Caco-2 (cell line): ENCODE measurements around the gene CNTD1. TPM values are rescaled to one million over a fixed set of nuclear protein-coding genes. Genes with fewer than 3 reads are reported as not detected.

Experiments used
- BruUV-seq: library from RNA; stranded (reverse); fragments of 400-500 nt; replicated peaks from 2 replicates; lab custom pipeline; 2021; lab: Mats Ljungman, UMichigan
- CTCF ChIA-PET: fragments of 300-600 bp; sonication (Branson Sonifier 250); formaldehyde crosslinking; loops from one replicate; lab custom pipeline; 2022; ENCODE audit warnings: antibody characterized with exemption; lab: Charles Lee
- POLR2A ChIA-PET: fragments of 300-600 bp; sonication (Branson Sonifier 250); formaldehyde crosslinking; loops from one replicate; lab custom pipeline; 2022; ENCODE audit warnings: antibody characterized with exemption; lab: Charles Lee
- DNase-seq, 2 experiments: peaks; one replicate each; pipeline versions ENCODE4 v3.0.0 to v3.0.0-alpha.2; 2020 to 2022
- H3K27me3 ChIP-seq: replicated peaks from 2 replicates; pipeline ENCODE4 v1.6.0; 2011; ENCODE audit warnings: low read length; ENCODE audit not compliant: control insufficient read depth, insufficient read depth
- H3K36me3 ChIP-seq: 2 replicates; pipeline ENCODE4 v1.5.1; 2011; ENCODE audit warnings: low read length; ENCODE audit not compliant: control insufficient read depth, insufficient read depth
- H3K4me1 ChIP-seq: fragments of 250-450 bp; sonication (Bioruptor Pico); 2 replicates; pipeline ENCODE4 v1.5.1; 2020; ENCODE audit warnings: mild to moderate bottlenecking
- H3K4me3 ChIP-seq: 2 replicates; pipeline ENCODE4 v1.5.1; 2011; ENCODE audit warnings: low read depth, mild to moderate bottlenecking, control low read depth, low read length
- H3K9me3 ChIP-seq: fragments of 250-450 bp; sonication (Bioruptor Pico); 2 replicates; pipeline ENCODE4 v1.5.1; 2020; ENCODE audit warnings: mild to moderate bottlenecking, moderate library complexity
- H3K27ac Mint-ChIP-seq: one replicate; pipeline ENCODE4 v1.8.0; 2022; ENCODE audit warnings: mixed read lengths; ENCODE audit not compliant: unreplicated experiment
- H3K27me3 Mint-ChIP-seq: one replicate; pipeline ENCODE4 v1.8.0; 2022; ENCODE audit warnings: mixed read lengths; ENCODE audit not compliant: insufficient read depth, unreplicated experiment
- H3K36me3 Mint-ChIP-seq: one replicate; pipeline ENCODE4 v1.8.0; 2022; ENCODE audit warnings: mild to moderate bottlenecking, mixed read lengths; ENCODE audit not compliant: insufficient read depth, unreplicated experiment
- H3K4me1 Mint-ChIP-seq: one replicate; pipeline ENCODE4 v1.8.0; 2022; ENCODE audit warnings: low read depth, mixed read lengths; ENCODE audit not compliant: unreplicated experiment
- H3K4me3 Mint-ChIP-seq: one replicate; pipeline ENCODE4 v1.8.0; 2022; ENCODE audit warnings: mild to moderate bottlenecking, moderate library complexity, mixed read lengths; ENCODE audit not compliant: unreplicated experiment
- H3K9me3 Mint-ChIP-seq: one replicate; pipeline ENCODE4 v1.8.0; 2022; ENCODE audit warnings: mixed read lengths; ENCODE audit not compliant: unreplicated experiment
- CTCF ChIP-seq, 2 experiments: fragments of 200-600 bp in 1 of 2; IDR thresholded peaks; 1 replicate in 1 of 2; 2 replicates in 1 of 2; pipeline versions ENCODE4 v1.5.1 to v1.8.0; 2011 to 2022; ENCODE audit warnings: antibody characterized with exemption in 1 of 2, control low read depth in 1 of 2, inconsistent platforms in 1 of 2, low read depth in 1 of 2, low read length in 1 of 2, mild to moderate bottlenecking in 1 of 2, moderate library complexity in 1 of 2; ENCODE audit not compliant: insufficient read depth in 1 of 2, severe bottlenecking in 1 of 2, unreplicated experiment in 1 of 2
- intact Hi-C: fragments of 100-400 bp; cut with micrococcal nuclease; formaldehyde crosslinking; loops from one replicate; pipeline ENCODE4 v1.10.0; 2022; ENCODE audit not compliant: unreplicated experiment
- total RNA-seq: library from RNA; stranded (reverse); gene quantifications from 2 replicates; pipeline ENCODE4 v1.2.3, GENCODE V29; 2022

CNTD1 gene
- total RNA-seq, 1 experiment from 2014 or later, result 1.7 TPM

GRCh38 chr17:42843358-42843934 is 44.8 kb downstream of the CNTD1 start:
- no peak overlapping the region for H3K4me3 ChIP-seq
- Mint-ChIP-seq H3K36me3 (peaks cover 75% of the 10 kb centered on the region), H3K27ac (no peak overlapping the region), H3K4me3 (no peak overlapping the region), H3K9me3 (no peaks in the 10 kb centered on the region), H3K27me3 (no peaks in the 10 kb centered on the region), H3K4me1 (no peaks in the 10 kb centered on the region)
- no TSS peak for BruUV-seq
- POLR2A ChIA-PET, result interaction anchor here (0.6 to 1.9 kb wide), 2 partner anchors 86 to 155 kb away, joined by 3 to 5 read pairs; partner anchors contain the start of gene RPL27
- H3K4me1 ChIP-seq, result no peaks in the 10 kb centered on the region
- H3K36me3 ChIP-seq, result peaks cover 6% of the 10 kb centered on the region
- peak; percentile 96 to 99 for TF ChIP-seq CTCF (IDR thresholded peaks at IDR 0.05; ENCODE audit: insufficient read depth in 1 of 2, low read depth in 1 of 2, low read length in 1 of 2, severe bottlenecking in 1 of 2, unreplicated experiment in 1 of 2)
- no peaks in the 10 kb centered on the region for H3K9me3 ChIP-seq
- H3K27me3 ChIP-seq, result no peaks in the 10 kb centered on the region
- intact Hi-C loops, result loop anchor here (1.0 kb wide), 4 partner anchors 19 to 155 kb away; partner anchors contain the start of genes BECN1 and RPL27
- DNase-seq, result peak in 1 of 2 experiments; percentile 70
- CTCF ChIA-PET, result interaction anchor here (0.5 to 2.9 kb wide), 12 partner anchors 10 to 221 kb away, joined by 3 to 25 read pairs (median 4); partner anchors contain the start of genes BECN1, PSME3 and RPL27

- intact Hi-C loops, result no loop called here
These were observed 45.6 kb downstream of the CNTD1 start, which contains the start of gene AOC2 for GRCh38 chr17:42844271-42844670. Gene AOC2, plus strand, starts transcription at chr17:42844580. Its CDS starts 47 bp downstream, at chr17:42844627.

More at GRCh38 chr17:42844271-42844670, 45.6 kb downstream of the CNTD1 start, which contains the start of gene AOC2:
- no peak within 1 kb of the TSS for H3K4me3 ChIP-seq
- no peaks in the 10 kb centered on the region for H3K4me1 Mint-ChIP-seq
- ChIA-PET CTCF (interaction anchor here (1.6 to 2.9 kb wide), 3 partner anchors 20 to 94 kb away, joined by 7 to 25 read pairs (median 10); partner anchors contain the start of gene BECN1), POLR2A (no interaction called here)
- H3K9me3 Mint-ChIP-seq, result no peaks in the 10 kb centered on the region
- H3K9me3 ChIP-seq, result no peaks in the 10 kb centered on the region
- DNase-seq, result peak in 1 of 2 experiments; percentile 4
- no peaks in the 10 kb centered on the region for H3K27me3 Mint-ChIP-seq
- no peaks in the 10 kb centered on the region for H3K4me1 ChIP-seq
- no TSS peak for BruUV-seq
- H3K27me3 ChIP-seq, result no peaks in the 10 kb centered on the region
- no peak within 1 kb of the TSS for H3K4me3 Mint-ChIP-seq
- peaks cover 67% of the 10 kb centered on the region for H3K36me3 Mint-ChIP-seq
- H3K27ac Mint-ChIP-seq, result no peak within 1 kb of the TSS
- TF ChIP-seq CTCF (IDR thresholded peaks at IDR 0.05; ENCODE audit: insufficient read depth in 1 of 2, low read depth in 1 of 2, low read length in 1 of 2, severe bottlenecking in 1 of 2, unreplicated experiment in 1 of 2), result no peak
- peaks cover 4% of the 10 kb centered on the region for H3K36me3 ChIP-seq
